HG02885 (cell line): ENCODE data around the gene SURF2.

Source experiments
- ATAC-seq: cut with Tn5 transposase; IDR thresholded peaks from one replicate; pipeline ENCODE4 v1.9.1; 2021; ENCODE audit warnings: mild to moderate bottlenecking; ENCODE audit not compliant: unreplicated experiment, poor library complexity

The SURF2 gene

GRCh38 chr9:133394687-133395271, 38.4 kb downstream of the SURF2 start:
- no peak for ATAC-seq

- no peak for ATAC-seq
These were observed 40.6 kb downstream of the SURF2 start for GRCh38 chr9:133396952-133397351.

GRCh38 chr9:133397370-133397769, 41.0 kb downstream of the SURF2 start:
- no peak for ATAC-seq

GRCh38 chr9:133397895-133398294, 41.5 kb downstream of the SURF2 start:
- ATAC-seq, result no peak

- ATAC-seq, result no peak
These were observed 43.9 kb downstream of the SURF2 start for GRCh38 chr9:133400292-133400691.

- no peak for ATAC-seq
These were observed 45.2 kb downstream of the SURF2 start for GRCh38 chr9:133401588-133401987.

GRCh38 chr9:133402689-133403088, 46.3 kb downstream of the SURF2 start:
- ATAC-seq, result no peak

GRCh38 chr9:133403766-133404453, 47.6 kb downstream of the SURF2 start:
- ATAC-seq, result no peak

GRCh38 chr9:133404454-133405002, 48.2 kb downstream of the SURF2 start:
- no peak for ATAC-seq

- ATAC-seq, result no peak
These were observed 49.4 kb downstream of the SURF2 start for GRCh38 chr9:133405508-133406438.

- ATAC-seq, result peak; percentile 64
These were observed 50.3 kb downstream of the SURF2 start for GRCh38 chr9:133406480-133407307.

GRCh38 chr9:133408042-133408441, 51.7 kb downstream of the SURF2 start:
- ATAC-seq, result no peak
